GM18517 (cell line): Measurements from ENCODE around the gene TRIM54.

ENCODE experiments used
- ATAC-seq: cut with Tn5 transposase; IDR thresholded peaks from one replicate; pipeline ENCODE4 v1.9.1; 2021; ENCODE audit warnings: mild to moderate bottlenecking, moderate library complexity; ENCODE audit not compliant: unreplicated experiment

Gene TRIM54

GRCh38 chr2:27353762-27354596 is 71.8 kb downstream of the TRIM54 start:
- no peak for ATAC-seq

- no peak for ATAC-seq
Measured at GRCh38 chr2:27354597-27354927, 72.3 kb downstream of the TRIM54 start.

DNA sequence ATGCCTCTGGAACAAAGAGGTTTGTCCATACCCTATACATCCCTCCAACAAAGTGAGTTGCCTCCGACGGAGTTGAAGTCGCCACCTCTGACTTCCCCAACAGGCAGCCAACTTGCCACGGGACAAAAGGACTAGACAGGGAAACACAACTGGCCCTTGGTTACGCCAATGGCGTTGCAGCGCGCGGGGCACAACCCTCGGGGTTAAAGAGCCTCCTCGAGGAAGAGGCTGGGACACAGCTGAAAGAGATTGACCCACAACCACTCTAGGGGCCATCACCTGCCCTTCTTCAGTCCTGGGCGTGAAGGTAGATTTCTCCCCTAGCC is 73.8 kb downstream of the TRIM54 start:
- ATAC-seq: peak; percentile 21

DNA sequence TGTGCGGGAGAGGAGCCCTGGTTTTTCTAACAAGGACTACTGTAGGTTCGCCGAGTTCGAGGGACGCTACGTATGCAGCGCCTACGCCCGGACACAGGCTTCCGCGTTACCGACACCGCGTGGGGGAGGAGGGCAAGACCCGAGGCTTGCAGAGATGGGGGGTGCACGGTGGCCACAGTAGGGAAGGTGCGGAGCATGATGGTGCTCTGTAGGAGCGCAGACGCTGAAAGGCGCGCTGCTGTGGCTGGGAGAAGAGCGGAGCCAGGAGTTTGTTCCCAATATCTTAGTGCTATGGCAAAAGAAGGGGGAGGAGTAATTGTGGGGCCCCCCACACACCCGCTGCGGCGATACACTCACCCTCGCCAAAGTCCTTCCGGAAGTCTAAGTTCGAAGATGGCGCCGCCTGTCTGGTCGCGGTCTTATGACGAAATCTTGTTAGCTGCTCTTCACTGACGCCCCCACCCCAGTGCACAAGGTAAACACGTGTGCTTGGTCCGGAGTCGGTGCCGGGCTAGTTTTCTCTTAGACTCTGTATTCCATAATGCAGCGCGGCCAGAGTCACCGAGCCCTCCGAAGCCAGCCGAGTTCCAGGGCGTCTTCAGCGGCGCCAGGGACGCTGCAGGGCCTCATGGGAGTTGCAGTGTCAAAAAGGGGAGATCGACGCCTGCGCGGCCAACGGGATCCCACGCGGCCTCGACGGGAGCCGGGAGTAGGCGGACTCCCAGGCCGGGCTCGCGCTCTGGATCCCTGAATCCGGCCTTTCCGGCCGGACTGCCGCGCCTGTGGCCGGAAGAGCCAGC is 74.4 kb downstream of the TRIM54 start, which contains the start of gene GTF3C2:
GTF3C2 (minus strand) TSS at position 383 of the 800 bp plus-strand sequence. CDS start 13,210 bp downstream, outside the sequence.
- ATAC-seq: peak; percentile 83
